Renal pelvis (tissue), 4 donors: ENCODE data around the gene PDCD1. TPM values are rescaled to one million over a fixed set of nuclear protein-coding genes. Genes with fewer than 3 reads are reported as not detected.
"Not testable (repeated sequence)": the region's sequence is repeated elsewhere in the genome, so short reads cannot be mapped to it uniquely, and the experiment has no call there.

Source experiments
- DNase-seq: peaks from one replicate; pipeline ENCODE4 v3.0.0-alpha.2; 2013
- polyA plus RNA-seq, 3 donors: library from polyadenylated mRNA; unstranded; fragments of 120-200 nt; gene quantifications; one replicate each; pipeline ENCODE4 v1.2.1, GENCODE V29; 2013; ENCODE audit not compliant: insufficient read length in 3 of 3

Gene PDCD1
- polyA plus RNA-seq, 3 donors = 0.11 to 0.59 (median 0.21) TPM

DNA sequence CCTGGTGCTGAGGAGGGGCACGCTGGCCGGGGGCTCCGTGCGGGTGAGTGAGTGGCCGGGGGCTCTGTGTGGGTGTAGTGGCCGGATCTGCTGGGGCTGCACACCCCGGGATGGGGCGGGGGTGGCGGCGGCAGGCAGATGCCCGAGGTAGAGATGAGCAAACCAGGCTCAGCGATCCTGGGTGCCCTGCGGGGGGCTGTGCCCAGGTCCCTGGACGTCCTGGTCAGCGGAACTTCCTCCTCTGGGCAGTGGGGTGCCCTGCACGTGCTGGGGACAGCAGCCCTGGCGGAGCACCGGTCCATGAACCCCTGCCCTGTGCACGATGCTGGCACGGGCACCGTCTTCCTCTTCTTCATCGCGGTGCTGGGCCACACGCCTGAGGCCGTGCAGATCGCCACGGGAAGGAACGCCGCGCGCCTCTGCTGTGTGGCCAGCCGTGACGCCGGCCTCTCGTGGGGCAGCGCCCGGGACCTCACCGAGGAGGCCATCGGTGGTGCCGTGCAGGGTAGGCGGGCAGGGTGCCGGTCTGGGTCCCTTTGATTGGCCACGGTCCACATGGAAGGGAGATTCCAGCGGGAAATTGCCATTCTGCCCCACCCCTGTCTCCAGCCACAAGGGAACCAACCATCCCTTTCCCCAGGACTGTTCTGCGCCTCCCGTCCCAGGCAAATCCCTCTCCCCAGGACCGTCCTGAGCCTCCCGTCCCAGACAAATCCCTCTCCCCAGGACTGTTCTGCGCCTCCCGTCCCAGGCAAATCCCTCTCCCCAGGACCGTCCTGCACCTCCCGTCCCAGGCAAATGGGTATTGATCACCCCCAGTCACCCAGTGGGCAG, 43.8 kb downstream of the PDCD1 start:
- DNase-seq = no peak

DNA sequence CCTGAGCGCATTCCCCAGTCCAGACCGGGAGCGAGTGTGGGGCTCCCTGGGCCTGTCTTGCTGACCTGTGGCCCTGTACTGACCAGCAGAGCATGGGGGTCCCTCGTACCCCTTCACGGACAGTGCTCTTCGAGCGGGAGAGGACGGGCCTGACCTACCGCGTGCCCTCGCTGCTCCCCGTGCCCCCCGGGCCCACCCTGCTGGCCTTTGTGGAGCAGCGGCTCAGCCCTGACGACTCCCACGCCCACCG, 44.4 kb downstream of the PDCD1 start:
- DNase-seq = no peak

DNA sequence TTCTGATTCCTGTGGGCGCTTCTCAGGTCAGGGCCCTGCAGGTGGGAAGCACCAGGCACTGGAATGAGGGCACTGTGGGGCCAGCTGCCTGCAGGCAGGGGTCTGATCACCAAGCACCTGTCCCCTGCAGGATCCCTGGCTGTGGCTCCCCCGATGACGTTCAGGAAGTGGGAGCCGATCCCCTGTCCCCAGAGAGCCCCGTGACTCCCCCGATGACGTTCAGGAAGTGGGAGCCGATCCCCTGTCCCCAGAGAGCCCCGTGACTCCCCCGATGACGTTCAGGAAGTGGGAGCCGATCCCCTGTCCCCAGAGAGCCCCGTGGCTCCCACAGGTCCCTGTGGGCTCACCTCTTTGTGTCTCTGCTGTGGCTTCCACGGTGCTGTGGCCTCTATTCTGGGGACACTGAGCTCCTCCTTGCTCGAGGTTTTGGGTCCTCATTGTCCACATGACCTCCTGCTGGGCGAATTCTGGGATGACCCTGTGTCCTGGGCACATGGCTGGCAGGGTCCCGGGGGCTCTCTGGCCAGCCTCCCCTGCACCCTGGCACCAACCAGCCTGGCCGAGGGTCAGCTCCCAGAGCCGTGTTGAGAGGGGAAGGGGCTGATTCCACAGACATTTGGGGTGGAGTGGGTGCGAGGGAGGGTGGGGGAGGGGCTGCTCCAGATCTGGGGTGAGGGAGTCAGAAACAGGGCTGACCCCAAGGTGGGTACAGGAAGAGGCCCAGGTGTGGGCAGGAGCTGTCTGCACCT, 44.9 kb downstream of the PDCD1 start:
- DNase-seq = no peak

DNA sequence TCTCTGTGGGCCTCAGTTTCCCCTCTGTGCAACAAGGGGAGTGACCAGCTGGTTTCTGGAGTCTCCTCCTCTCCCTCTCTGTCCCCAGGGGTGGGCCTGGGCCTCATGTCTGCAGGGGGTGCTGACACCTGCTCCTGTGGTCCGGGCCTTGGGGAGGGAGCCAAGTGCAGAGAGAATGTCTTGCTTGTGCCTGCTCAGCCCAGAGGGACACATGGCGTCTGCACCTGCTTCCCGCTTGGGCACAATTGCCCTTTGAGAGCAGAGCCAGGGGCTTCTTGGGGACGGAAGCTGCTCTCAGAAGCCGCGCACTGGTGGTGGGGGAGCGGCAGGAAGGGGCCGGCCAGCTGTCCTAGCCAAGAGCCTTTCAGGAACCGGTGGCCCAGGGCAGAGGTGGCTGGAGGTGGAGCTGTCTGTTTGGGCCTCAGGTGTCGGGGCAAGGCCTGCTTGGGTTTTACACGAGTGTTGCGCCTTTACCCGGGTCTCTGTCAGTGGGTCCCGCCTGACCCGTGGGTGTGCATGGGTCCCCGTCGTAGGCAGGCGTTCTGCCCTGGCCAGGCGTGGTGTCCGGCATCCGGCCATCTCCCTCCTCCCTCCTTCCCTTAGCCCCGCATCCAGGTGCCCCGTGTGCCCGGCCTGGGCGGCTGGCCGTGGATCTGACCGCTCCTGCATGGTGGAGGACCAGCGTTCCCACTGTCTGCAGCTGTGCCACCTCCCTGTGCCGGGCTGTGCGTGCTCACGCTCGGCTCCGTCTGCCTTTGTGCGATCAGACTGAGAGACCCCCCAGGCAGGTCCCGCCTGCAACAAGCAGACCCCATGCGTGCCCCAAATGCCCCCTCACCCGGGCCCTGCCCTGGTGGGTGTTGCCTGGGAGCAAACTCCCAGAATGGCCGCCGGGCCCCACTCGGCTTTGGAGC, 45.7 kb downstream of the PDCD1 start:
- DNase-seq = no peak

DNA sequence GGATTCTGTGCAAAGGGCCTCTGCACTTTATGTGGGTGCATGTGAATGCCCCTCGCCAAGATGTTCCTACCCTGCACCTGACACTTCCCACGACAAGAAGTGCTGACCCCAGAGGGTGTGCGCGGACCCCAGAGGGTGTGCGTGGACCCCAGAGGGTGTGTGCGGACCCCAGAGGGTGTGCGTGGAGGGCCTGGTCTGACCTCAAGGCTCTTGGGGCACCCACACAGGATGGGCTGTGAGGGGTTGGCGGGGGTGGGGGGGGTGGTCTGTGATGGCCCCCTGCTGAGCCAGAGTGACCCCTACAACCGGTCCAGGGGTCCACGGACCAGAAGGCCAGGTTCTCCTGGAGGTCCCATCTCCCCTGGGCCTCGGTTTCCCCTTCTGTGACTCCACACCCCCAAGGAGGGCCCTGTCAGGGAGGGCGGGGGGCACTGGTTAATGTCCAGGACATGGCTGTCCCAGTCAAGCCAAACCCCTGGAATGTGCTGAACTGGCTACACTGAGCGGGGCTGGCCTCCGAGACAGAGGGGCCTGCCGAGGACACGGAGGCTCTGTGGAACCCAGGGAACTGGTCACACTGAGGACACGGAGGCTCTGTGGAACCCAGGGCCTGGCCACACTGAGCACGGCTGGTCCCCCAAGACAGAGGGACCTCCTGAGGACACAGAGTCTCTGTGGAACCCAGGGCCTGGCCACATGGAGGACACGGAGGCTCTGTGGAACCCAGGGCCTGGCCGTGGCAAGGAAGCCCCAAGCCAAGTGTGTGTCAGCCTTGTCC, 46.6 kb downstream of the PDCD1 start:
- no peak for DNase-seq

DNA sequence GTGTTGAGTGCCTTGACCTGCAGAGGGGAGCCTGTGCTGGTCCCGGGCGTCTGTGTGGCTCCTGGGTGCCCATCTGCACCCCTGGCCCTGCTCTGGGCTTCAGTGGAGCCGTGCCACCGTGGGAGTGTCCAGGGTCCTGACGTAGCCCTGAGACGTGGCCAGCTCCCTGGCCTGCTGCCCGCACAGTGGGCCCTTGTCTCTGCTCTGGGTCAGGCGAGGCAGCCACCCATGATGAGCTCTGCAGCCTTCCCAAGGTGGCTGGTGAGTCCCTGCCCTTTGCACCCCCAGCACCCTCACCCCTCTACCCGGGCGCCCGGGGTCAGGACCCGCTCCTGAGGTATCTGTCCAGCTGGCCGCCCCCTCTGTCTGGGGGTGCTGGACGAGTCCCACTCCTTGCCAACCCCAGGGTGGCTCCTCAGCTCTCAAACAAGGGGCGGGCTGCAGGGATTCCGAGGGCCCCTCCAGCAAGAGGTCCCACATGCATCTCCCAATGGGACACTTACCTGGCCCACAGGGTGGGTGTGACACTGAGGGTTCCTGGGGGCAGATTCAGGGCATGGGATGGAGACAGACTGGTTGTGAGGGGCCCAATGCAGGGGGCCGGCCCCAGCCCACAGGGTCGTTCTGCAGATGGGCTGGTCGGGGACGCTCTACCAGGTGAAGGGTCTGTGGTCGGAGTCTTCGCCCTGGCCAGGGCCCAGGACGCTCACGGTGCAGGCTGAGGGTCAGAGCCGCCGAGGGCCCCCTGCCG, 47.3 kb downstream of the PDCD1 start:
- no peak for DNase-seq

DNA sequence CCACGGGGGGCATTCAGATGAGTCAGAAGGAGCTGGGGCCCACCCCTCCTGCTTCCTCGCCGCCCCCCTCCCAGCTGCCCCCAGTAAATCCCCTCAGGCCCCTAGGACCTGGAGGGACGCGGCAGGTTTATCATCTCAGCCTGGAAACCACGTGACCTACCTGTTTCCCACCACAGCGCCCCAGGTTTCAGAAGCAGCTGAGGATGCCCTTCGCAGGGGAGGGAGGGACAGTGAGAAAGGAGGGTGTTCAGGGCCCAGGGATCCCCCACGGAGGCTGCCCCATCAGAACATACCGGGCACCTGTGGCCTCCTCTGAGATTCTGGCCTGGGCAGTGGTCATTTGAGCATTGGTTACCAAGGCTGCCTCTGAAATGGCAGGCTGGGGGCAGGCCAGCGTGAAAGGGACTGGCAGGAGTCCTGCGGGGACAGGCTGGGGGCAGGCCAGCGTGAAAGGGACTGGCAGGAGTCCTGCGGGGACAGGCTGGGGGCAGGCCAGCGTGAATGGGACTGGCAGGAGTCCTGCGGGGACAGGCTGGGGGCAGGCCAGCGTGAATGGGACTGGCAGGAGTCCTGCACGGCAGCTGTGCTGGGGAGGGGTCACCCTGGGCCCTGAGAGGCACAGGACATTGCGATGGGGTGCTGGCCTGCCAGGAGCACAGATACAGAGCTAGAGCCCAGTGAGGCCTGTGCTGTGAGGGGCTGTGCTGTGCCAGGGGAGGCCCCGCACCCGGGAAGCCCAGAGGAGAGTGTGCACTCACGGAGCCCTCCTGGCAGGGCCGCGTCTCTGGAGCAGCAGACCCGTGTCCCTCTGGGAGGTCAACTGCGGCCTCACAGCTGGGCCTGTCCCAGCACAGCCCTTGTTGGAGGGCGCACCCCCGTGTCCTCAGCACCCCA, 48.1 kb downstream of the PDCD1 start:
- no peak for DNase-seq

DNA sequence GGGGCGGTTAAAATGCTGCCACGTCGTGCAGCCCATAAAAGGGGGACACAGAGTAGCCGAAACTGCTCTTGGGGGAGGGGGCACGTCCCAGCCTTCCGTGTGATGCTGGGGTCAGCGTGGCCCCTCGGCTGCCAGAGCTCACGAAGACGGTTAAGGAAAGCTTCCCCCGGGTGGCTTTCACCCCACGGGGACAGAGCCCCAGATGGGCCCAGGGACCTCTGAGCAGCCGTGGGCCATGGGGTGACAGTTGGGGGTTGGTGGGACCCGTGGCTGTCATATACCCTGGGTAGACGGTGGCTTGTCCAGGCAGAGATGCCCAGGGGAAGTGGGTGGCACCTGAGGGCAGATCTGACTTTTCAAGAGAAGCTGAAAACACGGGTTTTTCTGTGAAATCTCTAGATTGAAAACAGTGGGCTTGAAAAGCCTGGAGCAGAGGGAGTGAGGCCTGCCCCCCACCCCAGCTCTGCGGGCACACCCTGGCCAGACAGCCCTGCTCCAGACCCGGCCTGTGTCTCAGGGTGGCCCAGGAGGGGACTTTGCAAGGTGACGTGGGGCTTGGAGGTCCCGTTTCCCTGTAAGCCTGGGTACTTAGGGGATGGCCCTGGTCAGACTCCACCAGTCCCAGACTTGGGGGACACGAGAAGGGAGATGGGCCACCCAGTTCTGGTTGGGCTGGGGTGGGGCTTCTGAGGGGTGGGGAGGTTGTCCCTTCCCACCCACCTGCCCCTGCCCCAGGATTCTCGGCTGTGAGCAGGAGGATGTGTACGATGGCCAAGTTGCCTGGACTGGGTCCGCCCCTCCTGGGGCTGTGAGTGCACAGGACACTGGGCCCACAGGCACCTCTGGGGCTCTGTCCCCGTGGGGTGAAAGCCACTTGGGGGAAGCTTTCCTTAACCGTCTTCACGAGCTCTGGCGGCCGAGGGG, 49.0 kb downstream of the PDCD1 start:
- DNase-seq = no peak

DNA sequence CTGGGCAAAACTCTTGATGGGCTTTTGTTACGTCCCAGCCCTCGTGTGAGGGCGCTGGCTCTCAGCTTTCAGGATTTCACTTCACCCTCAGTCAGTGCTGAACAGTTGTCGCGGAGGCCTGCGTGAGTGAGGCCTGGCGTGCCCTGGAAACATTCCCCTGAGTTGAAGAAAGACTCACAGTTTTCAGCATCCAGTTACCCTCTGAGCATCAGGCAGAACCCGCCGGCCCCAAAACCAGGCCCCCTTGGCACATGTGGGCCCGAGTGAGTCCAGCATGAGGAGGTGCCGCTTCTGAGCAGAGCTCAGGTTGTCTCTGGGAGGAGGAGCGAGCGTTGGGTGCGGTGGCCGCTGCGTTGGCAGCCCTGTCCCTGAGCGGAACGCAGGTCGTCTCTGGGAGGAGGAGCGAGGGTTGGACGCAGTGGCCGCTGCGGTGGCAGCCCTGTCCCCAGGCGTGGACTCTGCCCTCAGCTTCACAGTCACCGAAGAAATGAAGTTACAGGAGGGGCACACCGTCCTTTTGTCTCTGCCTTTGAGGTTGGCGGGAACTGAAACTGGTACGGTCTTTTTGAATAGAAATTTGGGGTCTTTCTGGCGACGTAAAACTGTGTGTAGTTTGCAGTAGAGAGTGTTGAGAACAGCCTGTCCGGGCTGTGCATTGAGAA, 49.8 kb downstream of the PDCD1 start, which contains the start of gene NEU4:
NEU4 (plus strand) TSS at position 473 of the 662 bp plus-strand sequence. CDS start 5,292 bp downstream, outside the sequence.
- DNase-seq = no peak

DNA sequence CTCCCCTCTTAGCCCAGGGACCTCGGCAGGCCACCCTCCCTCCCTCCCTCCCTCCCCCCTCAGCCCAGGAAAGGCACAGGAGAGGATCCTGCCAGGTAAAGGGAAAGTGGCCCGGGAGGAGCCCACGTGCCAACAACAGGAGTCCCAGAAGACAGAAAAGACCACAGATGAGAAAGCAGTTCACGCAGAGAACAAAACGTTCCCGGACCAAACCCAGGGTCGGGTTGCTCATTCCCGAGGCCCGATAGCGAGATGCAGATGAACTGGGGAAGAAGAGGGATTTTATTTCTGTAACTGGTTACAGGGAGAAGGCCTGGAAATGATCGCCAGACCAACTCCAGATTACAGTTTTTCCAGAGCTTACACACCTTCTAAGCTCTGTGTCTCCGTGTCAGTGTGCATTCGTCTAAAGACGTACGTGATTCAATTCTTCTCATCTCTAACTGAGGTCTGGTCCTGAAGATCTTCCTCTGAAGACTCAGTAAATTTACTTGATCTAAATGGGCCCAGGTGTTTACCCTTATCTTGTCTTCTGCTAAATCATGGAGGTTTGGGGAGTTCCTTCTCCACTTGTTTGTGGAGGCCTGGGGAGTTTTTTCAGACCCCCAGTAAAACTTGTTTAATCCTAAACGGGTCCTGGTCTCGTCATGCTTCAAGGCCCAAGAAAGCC, 50.5 kb downstream of the PDCD1 start:
- no peak for DNase-seq

DNA sequence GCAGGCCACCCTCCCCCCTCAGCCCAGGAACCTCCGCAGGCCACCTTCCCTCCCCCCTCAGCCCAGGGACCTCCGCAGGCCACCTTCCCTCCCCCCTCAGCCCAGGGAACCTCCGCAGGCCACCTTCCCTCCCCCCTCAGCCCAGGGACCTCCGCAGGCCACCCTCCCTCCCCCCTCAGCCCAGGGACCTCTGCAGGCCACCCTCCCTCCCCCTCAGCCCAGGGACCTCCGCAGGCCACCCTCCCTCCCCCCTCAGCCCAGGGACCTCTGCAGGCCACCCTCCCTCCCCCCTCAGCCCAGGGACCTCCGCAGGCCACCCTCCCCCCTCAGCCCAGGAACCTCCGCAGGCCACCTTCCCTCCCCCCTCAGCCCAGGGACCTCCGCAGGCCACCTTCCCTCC, 52.5 kb downstream of the PDCD1 start:
- not testable (repeated sequence) for DNase-seq

DNA sequence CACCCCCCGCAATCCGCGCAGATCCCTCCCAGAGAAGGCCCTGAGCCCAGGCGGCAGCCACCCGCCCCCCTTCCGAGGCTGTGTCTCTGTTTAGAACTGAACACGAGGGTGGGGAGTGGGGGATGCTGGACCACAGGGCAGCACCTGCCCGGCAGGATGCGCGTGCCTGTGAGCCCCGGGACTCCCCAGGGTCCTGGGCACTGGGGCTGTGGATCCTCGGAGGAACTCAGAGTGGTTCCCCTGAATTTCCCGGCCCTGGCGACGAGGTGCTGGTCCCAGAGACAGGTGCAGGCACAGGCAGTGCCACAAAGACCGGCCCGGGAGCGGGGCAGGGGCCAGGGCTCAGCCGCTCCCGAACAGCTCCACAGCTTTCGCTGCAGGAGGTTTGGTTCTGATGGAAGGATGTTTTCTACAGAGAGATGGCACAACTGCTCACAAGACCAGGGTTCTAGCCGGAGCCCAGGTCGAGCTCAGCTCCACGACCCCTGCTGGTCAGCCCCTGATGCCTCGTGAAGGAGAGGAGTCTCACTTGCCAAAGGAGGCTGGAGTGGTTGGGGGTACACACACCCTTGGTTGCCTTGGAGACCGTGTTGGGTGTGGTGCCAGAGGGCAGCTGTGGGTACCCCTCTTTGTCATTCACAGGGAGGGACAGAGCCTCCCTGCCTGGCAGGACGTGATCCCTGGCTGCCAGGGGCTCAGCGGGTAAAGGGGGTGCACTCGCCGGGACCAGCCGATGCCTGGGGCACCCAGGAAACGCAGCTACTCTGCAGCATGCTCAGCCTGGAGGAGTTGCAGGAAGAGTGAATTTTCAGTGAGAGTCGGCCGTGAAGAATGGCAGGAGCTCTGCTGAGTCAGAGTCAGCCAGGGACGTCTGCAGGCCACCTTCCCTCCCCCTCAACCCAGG, 54.1 kb downstream of the PDCD1 start:
- DNase-seq = no peak

DNA sequence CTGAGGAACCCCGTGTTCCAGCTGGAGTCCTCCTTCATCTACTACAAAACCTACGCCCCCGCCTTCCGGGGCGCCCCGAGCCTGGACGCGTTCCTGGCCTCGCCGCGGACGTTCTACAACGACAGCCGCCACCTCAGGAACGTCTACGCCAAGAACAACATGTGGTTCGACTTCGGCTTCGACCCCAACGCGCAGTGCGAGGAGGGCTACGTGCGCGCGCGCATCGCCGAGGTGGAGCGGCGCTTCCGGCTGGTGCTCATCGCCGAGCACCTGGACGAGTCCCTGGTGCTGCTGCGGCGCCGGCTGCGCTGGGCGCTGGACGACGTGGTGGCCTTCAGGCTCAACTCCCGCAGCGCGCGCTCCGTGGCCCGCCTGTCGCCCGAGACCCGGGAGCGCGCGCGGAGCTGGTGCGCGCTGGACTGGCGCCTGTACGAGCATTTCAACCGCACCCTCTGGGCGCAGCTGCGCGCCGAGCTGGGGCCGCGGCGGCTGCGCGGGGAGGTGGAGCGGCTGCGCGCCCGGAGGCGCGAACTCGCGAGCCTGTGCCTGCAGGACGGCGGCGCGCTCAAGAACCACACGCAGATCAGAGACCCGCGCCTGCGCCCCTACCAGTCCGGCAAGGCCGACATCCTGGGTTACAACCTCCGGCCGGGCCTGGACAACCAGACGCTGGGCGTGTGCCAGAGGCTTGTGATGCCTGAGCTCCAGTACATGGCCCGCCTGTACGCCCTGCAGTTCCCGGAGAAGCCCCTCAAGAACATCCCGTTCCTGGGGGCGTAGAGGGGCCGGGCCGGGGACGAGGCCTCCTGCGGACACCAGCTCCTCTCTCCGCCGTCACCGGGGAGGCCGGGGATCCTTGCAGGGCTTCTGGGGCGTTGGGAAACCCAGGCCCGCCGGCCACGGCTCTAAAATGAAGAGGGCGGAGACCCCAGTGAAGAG, 55.0 kb downstream of the PDCD1 start:
- peak; percentile 52 for DNase-seq

DNA sequence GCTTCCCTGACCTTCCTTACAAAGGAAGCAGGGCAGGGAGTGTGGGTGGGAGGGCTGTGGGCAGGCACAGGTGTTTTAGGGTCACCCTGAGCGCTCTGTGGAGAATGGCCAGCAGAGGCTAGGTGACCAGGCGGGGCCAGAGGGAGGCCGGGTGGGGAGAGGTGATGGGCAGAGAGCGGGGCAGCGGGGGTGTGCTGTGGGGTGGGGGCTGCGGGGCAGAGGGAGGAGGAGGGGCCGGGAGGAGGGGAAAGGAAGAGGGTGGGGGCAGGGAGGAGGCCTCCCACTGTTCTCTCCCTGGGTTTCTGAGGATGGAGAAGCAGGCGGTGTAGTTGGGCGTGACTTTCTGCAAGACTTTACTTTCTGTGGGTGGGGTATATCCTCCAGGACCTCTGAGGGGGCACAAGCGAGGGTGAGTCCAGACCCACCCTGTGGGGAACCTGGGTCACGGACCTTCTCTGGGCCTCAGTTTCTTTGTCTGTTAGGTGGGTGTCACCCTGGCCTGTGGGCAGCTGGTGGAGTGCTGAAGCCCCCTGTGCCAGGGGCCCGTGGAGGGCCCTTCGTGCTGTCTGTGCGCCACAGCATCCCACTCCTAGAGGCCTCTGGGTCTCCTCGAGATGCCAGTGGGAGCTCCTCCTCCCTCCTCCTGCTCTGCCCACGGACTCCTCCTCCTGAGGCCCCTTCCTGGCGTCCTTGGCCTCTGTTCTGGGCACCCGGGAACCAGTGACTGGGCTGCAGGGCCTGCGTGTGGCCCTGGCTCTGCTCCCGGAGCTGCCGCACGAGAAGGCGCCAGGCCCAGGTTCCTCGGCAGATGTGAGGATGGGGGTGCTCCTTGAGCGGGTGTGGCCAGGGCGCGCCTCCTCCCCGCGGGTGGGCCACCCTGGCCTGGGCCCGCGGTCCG, 56.0 kb downstream of the PDCD1 start:
- no peak for DNase-seq
